Mammary epithelial cell (primary cell): ENCODE data around the gene POLRMT.

ENCODE experiments used
- EZH2 ChIP-seq: IDR thresholded peaks from 2 replicates; pipeline ENCODE4 v1.6.1; 2012; ENCODE audit warnings: low read length, inconsistent platforms, borderline replicate concordance
- TF ChIP-seq, protein P1 (sequence below), 2 donors: IDR thresholded peaks in 1 of 2; conservative IDR thresholded peaks in 1 of 2; 2 replicates each; pipeline ENCODE4 v1.5.1; 2011 to 2012; ENCODE audit warnings: inconsistent platforms in 2 of 2, low read length in 2 of 2, mild to moderate bottlenecking in 2 of 2, control low read depth in 1 of 2, low read depth in 1 of 2; ENCODE audit not compliant: insufficient read depth in 1 of 2; ENCODE audit errors: extremely low read depth in 1 of 2

DNA sequence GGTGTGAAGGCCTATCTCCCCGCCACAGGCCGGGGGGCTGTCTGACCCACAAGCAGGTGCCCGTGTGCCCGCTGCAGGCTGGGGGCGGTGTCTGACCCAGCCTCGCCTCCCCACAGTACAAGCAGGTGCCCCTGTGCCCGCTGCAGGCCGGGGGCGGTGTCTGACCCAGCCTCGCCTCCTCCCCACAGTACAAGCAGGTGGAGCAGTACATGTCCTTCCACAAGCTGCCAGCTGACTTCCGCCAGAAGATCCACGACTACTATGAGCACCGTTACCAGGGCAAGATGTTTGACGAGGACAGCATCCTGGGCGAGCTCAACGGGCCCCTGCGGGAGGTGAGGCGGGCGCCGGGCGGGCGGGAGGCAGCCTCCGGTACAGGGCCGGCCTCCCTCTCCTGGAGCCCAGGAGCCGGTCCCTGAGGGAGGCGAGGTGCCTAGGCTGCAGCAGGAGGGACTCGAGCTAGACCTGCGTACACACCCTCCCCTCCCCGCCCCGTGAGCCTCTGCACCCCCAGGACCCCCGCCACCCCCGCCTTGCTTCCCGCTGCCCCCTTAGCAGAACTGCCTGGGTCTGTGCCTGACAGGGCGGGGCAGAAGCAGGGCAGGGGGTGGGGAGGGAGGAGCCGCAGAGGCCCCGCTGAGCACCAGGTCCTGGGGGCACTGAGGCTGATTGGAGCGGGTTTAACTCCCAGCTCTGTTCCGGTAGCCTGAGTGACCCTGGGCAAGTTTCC lies 23.1 kb downstream of the POLRMT start:
- TF ChIP-seq, protein P1, sequence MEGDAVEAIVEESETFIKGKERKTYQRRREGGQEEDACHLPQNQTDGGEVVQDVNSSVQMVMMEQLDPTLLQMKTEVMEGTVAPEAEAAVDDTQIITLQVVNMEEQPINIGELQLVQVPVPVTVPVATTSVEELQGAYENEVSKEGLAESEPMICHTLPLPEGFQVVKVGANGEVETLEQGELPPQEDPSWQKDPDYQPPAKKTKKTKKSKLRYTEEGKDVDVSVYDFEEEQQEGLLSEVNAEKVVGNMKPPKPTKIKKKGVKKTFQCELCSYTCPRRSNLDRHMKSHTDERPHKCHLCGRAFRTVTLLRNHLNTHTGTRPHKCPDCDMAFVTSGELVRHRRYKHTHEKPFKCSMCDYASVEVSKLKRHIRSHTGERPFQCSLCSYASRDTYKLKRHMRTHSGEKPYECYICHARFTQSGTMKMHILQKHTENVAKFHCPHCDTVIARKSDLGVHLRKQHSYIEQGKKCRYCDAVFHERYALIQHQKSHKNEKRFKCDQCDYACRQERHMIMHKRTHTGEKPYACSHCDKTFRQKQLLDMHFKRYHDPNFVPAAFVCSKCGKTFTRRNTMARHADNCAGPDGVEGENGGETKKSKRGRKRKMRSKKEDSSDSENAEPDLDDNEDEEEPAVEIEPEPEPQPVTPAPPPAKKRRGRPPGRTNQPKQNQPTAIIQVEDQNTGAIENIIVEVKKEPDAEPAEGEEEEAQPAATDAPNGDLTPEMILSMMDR (conservative IDR thresholded peaks at IDR 0.05 in 1 of 2, IDR thresholded peaks at IDR 0.05 in 1 of 2; ENCODE audit: extremely low read depth in 1 of 2, insufficient read depth in 1 of 2, low read depth in 1 of 2, low read length in 2 of 2), result no peak
- no peak for TF ChIP-seq EZH2
